H54 (cell line): ENCODE data around the gene CDC42BPB.

Experiments
- DNase-seq: peaks from one replicate; pipeline ENCODE4 v3.0.0; 2011; ENCODE audit warnings: low spot score, mixed read lengths; ENCODE audit not compliant: insufficient read length
- FAIRE-seq: peaks from 3 replicates; lab custom pipeline; 2011; peaks lifted over from hg19 to GRCh38; lab: Jason Lieb, UNC
- POLR2A ChIP-seq: IDR thresholded peaks from 2 replicates; pipeline ENCODE4 v1.6.1; 2011; ENCODE audit warnings: low read depth, mild to moderate bottlenecking, low read length

CDC42BPB gene

GRCh38 chr14:103087343-103087835, 30.0 kb upstream of the CDC42BPB start:
- no peak for FAIRE-seq
- no peak for TF ChIP-seq POLR2A
- DNase-seq, result no peak

GRCh38 chr14:103086771-103087342, 29.5 kb upstream of the CDC42BPB start:
- DNase-seq (no peak), FAIRE-seq (no peak)
- TF ChIP-seq POLR2A, result no peak

GRCh38 chr14:103085106-103086091, 28.1 kb upstream of the CDC42BPB start:
- TF ChIP-seq POLR2A, result no peak
- no peak for DNase-seq

GRCh38 chr14:103084021-103084919, 26.9 kb upstream of the CDC42BPB start, which contains the start of gene LBHD2:
Gene LBHD2, plus strand, starts transcription at chr14:103084210. Its CDS starts 1,803 bp downstream, at chr14:103086013.
- TF ChIP-seq POLR2A, result no peak
- DNase-seq (no peak), FAIRE-seq (no peak)

More at GRCh38 chr14:103085106-103086091, 28.1 kb upstream of the CDC42BPB start:
- FAIRE-seq, result no peak

DNA sequence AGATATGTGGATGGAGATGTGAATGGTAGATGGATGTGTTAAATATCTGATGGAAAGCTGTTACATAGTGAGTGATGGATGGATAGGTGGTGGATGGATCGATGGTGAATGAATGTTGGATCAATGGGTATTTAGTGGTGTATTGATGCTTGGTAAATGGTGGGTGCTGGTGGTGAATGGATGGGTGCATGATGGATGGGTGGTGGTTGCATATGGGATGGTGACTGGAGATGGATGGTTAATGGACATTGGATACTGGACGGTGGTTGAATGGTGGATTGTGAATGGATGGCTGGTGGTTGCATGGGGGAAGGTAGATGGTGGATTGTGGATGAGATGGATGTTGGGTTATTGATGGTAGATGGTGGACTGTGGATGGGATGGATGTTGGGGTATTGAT, 24.6 kb upstream of the CDC42BPB start:
- DNase-seq, result no peak
- no peak for FAIRE-seq

DNA sequence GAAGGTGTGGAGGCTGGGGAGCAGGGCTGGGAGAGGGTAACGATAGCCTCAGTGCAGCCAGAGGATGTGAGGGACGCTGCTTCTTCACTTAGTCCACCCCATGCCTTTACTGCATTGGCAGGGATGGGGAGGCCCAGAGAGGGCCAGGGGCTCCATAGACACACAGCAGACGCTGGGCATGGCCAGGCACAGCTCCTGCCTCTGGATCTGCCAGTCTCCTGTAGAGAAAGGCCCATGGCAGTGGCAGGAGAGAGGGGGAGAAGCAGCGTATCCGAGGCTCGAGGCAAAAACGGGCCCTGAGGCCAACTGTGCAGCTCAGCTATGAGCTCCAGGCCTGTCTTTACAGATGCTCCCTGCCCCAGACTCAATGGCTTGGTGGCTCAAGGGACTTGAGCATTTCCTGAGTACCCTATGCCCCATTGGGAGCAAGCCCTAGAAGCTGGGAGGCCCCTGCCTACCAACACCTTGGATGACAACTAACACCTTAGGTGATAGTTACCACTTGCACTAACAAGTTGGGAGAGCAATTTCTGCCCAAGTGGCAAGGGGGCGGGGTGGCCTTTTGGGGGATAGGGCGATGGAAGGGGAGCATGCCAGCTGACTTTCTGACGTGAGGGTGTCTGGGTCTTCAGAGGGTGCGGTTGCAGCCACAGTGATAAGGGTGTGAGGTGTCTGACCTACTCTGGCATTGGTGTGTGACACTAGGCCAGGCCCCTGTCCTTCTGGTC, 21.7 kb upstream of the CDC42BPB start:
- DNase-seq (no peak), FAIRE-seq (no peak)
- no peak for TF ChIP-seq POLR2A

More for the DNA sequence above, 24.6 kb upstream of the CDC42BPB start:
- no peak for TF ChIP-seq POLR2A

DNA sequence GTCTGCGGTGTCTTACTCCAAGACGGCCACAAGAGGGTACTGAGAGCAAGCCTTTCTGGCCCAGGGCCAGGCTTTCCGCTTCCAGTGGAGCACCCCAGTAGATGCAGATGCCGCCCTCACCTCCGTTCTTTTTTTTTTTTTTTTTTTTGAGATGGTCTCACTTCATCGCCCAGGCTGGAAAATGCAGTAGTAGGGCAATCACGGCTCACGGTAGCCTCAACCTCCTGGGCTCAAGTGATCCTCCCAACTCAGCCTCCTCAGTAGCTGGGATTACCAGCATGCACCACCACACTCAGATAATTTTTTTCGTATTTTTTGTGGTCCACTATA, 21.0 kb upstream of the CDC42BPB start:
- DNase-seq, result peak; percentile 89
- no peak for TF ChIP-seq POLR2A
- peak; percentile 33 for FAIRE-seq

GRCh38 chr14:103074729-103075367, 17.5 kb upstream of the CDC42BPB start:
- no peak for TF ChIP-seq POLR2A
- FAIRE-seq (no peak), DNase-seq (no peak)

GRCh38 chr14:103073876-103074728, 16.8 kb upstream of the CDC42BPB start:
- no peak for FAIRE-seq
- no peak for DNase-seq
- no peak for TF ChIP-seq POLR2A

GRCh38 chr14:103073367-103073875, 16.1 kb upstream of the CDC42BPB start:
- no peak for TF ChIP-seq POLR2A
- no peak for DNase-seq
- no peak for FAIRE-seq

GRCh38 chr14:103072595-103073366, 15.4 kb upstream of the CDC42BPB start:
- no peak for TF ChIP-seq POLR2A
- FAIRE-seq (no peak), DNase-seq (no peak)
